ENCODE measurements around the gene TP53I11.

GRCh38 chr11:44986315-44986714 lies 35.6 kb upstream of the TP53I11 start:
- no peak for TF ChIP-seq POLR2AphosphoS5 (IDR thresholded peaks at IDR 0.05)
- no peak for TF ChIP-seq CTCF (IDR thresholded peaks at IDR 0.05)

Measured in gastroesophageal sphincter (tissue), 3 donors.